Measurements from ENCODE around the gene DNAJC10.
A peak's percentile ranks its signal among the peaks of the same experiment; 100 is the strongest.
"Not testable (repeated sequence)": the region's sequence is repeated elsewhere in the genome, so short reads cannot be mapped to it uniquely, and the experiment has no call there.

DNAJC10 gene, protein sequence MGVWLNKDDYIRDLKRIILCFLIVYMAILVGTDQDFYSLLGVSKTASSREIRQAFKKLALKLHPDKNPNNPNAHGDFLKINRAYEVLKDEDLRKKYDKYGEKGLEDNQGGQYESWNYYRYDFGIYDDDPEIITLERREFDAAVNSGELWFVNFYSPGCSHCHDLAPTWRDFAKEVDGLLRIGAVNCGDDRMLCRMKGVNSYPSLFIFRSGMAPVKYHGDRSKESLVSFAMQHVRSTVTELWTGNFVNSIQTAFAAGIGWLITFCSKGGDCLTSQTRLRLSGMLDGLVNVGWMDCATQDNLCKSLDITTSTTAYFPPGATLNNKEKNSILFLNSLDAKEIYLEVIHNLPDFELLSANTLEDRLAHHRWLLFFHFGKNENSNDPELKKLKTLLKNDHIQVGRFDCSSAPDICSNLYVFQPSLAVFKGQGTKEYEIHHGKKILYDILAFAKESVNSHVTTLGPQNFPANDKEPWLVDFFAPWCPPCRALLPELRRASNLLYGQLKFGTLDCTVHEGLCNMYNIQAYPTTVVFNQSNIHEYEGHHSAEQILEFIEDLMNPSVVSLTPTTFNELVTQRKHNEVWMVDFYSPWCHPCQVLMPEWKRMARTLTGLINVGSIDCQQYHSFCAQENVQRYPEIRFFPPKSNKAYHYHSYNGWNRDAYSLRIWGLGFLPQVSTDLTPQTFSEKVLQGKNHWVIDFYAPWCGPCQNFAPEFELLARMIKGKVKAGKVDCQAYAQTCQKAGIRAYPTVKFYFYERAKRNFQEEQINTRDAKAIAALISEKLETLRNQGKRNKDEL

DNA sequence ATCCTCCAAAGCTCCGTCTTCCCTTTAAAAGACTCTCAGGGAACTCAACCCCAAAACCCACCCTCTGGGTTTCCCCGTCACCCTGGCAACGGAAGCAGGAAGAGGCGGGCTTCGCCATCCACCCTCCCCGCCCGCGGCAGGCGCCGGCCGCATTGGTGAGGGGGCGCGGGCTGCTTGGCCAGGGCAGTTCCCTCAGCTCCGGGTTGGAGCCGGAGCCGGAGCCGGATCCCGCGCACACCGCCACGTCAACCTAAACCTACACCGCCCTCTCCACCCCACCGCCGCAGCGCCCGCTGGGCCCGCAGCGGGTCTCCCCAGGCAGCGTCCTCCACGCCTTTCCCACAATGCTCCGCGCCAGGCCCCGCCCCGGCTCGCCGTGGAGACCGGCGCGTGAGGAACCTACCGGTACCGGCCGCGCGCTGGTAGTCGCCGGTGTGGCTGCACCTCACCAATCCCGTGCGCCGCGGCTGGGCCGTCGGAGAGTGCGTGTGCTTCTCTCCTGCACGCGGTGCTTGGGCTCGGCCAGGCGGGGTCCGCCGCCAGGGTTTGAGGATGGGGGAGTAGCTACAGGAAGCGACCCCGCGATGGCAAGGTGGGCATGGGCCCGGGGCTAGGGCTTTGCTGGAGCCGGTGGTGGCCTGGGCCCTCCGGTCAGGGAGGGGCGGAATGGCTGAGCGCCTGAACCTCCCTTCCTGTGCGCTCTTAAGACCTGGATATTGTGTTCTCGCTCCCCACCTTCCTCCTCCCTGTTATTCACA, at the start of gene DNAJC10:
DNAJC10 (plus strand) TSS at position 366 of the 758 bp plus-strand sequence. CDS start 1,830 bp downstream, outside the sequence.
- DNase-seq: peak; percentile 86 to 92
- TF ChIP-seq GATA1 (IDR thresholded peaks at IDR 0.05; ENCODE audit: low read depth, low read length): no peak
- TF ChIP-seq POLR2A (IDR thresholded peaks at IDR 0.05; ENCODE audit: low read length): peak; percentile 71

DNA sequence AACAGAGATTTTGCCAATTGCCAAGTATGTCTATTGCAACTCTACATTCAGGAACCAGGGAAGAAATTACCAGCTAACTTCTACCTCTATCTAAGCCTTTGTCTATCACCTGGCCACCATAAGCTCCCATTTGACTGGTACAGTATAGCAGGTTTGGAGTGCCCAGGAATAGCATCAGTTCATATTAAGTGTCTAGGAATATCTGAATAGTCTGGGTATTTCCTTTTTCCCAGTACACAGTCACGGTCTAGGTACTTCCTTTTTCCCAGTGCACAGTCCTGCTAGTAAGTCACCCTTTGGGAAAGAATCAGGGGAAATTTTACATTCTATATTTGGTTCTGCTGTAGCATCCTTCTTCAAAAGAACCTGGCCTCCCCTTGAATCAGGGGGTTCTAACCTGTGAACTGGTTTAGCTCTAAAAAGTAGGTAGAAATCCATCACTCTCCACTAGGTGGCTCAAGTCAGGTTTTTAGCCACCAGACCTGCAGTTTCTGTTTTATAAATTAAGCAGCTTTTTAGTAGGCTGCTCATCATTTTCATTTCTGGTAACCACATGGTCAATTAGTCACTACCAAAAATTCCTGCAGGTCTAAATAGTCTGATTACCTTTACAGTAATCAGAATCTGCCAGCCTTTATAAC, 49.3 kb upstream of the DNAJC10 start:
- no peak for TF ChIP-seq GATA1 (IDR thresholded peaks at IDR 0.05; ENCODE audit: low read depth, low read length)
- no peak for TF ChIP-seq POLR2A (IDR thresholded peaks at IDR 0.05; ENCODE audit: low read length)
- peak; percentile 12 to 35 for DNase-seq

DNA sequence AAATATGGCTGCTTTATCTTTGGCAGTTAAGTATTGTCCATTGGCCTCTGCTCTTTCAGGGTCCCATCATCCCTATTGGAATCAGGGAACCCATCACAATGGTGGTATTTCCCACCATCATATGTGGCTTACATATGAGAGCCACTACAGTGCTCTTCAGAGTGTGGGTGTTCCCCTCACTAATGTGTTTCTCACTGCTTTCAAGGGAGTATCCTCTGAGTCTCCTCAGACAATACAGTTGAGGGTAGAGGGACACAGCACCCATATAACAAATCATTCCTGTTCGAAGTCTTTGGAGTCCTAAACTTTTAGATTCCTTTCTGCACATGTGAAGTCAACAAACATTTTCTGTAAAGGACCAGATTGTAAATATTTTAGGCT, 48.8 kb upstream of the DNAJC10 start:
- no peak for DNase-seq
- TF ChIP-seq GATA1 (IDR thresholded peaks at IDR 0.05; ENCODE audit: low read depth, low read length): no peak
- TF ChIP-seq POLR2A (IDR thresholded peaks at IDR 0.05; ENCODE audit: low read length): no peak

DNA sequence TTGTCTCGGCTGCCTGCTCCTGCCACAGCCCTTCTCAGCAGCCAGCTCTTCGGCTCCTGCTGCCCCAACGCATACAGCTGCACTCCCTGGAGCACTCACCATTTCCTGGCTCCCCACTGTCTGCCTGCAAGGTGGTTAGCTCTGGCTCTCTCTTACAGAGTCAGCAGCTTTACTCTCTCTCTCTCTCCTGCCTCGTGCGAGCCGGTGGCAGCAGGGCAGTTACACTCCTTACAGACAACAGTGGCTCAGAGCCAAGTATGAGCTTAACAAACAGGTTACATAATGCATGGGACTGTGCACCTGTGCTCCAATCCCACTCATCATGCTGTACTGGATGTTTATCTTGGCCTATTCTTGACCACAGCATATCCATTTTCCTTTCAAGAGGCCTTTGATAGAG, 47.4 kb upstream of the DNAJC10 start:
- no peak for DNase-seq
- TF ChIP-seq GATA1 (IDR thresholded peaks at IDR 0.05; ENCODE audit: low read depth, low read length): no peak
- TF ChIP-seq POLR2A (IDR thresholded peaks at IDR 0.05; ENCODE audit: low read length): no peak

DNA sequence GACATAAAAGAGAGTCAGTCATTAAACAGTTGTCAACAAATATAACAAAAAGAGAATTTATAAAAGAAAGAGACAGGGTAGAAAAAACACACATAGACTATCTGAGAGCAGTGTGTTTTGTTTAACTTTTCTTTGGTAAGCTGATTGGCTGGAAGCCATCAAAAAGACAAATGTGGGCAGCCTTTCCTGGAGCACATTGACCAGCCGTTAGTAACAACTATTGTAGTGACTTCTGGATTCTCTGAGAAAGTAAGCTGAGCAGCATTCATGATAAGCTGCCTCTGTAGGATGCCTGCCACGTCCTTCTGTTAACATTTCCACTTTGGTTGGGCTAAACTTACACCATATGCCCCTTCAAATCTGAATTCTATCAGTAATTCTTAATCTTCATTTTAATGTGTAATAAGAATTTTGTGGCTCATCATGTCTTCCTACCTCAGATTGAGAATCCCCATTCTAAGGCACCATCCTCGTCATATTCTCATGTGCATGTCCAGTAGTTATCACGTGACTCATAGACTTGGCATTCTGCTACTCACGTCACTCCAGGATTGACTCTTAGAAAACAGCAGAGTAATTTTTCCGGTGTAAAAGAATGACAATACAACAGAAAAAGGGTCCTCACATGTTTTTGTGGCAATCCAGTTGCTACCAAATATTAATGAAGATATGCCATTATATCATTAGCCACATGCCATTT, 43.4 kb upstream of the DNAJC10 start:
- DNase-seq: no peak
- no peak for TF ChIP-seq GATA1 (IDR thresholded peaks at IDR 0.05; ENCODE audit: low read depth, low read length)
- no peak for TF ChIP-seq POLR2A (IDR thresholded peaks at IDR 0.05; ENCODE audit: low read length)

DNA sequence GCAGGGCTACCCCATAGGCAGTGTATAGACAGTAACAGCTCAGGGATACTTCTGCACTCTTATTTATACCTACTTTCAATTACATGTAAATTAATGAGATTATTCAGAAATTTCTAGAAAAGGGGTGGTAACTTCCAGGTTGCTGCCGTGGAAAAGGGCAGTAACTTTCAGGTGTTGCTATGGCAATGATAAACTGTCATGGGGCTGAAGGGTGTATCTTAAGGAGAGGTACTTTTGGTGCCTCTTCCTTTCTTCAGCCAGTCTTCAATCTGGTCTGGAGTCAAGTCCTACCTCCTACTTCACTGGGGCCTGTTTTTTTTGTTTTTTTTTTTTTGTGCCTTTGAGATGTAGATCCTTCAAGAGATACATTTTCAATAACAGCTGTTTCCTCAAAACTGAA, 35.2 kb upstream of the DNAJC10 start:
- DNase-seq: no peak
- TF ChIP-seq POLR2A (IDR thresholded peaks at IDR 0.05; ENCODE audit: low read length): no peak
- no peak for TF ChIP-seq GATA1 (IDR thresholded peaks at IDR 0.05; ENCODE audit: low read depth, low read length)

DNA sequence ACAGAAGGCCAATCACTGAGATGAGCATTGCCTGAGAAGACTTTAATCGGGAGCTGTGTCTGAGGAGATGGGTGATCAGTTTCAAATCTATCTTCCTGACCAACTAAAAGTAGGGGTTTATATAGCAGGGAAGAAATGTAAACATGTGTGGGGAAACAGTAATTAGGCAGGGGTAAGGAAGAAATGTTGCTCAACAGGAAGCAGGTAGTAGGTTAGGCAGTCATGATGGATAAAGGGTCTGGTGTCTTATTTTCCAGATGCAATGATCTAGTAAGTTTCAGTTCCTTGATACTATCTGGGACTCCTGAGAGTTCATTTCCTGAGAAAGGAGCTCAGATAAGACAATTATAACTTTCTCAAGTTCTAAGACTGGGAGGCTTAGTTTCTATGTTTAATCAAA, 33.8 kb upstream of the DNAJC10 start:
- no peak for TF ChIP-seq POLR2A (IDR thresholded peaks at IDR 0.05; ENCODE audit: low read length)
- TF ChIP-seq GATA1 (IDR thresholded peaks at IDR 0.05; ENCODE audit: low read depth, low read length): no peak
- DNase-seq: no peak

DNA sequence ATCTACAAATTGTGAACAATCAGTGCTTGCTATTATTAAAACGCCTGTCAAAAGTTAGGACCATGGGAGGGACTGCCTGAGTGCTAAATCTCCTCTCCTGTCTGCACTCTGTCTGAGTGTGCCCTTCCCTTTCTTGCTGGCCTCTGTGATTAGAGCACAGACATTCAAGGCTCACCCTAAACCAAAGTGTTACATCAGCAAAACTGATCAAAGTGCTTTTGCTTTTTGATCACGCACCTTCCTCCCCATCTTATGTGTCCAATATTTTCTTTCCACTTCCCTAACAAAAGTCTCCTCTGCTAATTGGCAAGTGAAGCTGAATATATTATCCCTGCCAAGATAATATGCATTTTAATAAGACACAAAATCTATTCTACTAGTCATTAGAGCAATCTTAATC, 30.5 kb upstream of the DNAJC10 start:
- DNase-seq: no peak
- TF ChIP-seq GATA1 (IDR thresholded peaks at IDR 0.05; ENCODE audit: low read depth, low read length): no peak
- TF ChIP-seq POLR2A (IDR thresholded peaks at IDR 0.05; ENCODE audit: low read length): no peak

DNA sequence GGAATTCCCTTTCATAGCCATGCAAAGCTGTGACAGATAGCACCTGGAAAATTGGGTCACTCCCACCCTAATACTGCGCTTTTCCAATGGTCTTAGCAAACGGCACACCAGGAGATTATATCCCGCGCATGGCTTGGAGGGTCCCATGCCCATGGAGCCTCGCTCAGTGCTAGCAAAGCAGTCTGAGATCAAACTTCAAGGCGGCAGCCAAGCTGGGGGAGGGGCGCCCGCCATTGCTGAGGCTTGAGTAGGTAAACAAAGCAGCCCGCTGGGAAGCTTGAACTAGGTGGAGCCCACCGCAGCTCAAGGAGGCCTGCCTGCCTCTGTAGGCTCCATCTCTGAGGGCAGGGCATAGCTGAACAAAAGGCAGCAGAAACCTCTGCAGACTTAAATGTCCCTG, 29.3 kb upstream of the DNAJC10 start:
- not testable (repeated sequence) for DNase-seq

DNA sequence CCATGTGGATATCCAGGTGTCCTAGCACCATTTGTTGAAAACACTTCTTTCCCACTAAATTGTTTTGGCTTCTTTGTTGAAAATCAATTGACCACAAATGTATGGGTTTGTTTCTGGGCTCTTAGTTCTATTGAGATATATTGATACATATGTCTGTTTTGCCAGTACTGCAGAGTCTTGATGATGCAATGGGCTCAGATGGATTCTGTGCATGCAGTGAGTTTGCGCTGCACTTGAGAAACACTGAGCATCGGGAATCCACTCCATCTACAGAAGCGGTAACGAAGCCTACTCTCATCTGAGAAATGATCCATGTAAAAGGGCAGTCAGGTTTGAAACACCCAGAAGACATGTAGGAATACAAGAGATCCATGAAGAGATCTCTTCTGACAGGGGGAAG, 21.9 kb upstream of the DNAJC10 start:
- TF ChIP-seq POLR2A (IDR thresholded peaks at IDR 0.05; ENCODE audit: low read length) (no peak), GATA1 (IDR thresholded peaks at IDR 0.05; ENCODE audit: low read depth, low read length) (no peak)
- DNase-seq: no peak

DNA sequence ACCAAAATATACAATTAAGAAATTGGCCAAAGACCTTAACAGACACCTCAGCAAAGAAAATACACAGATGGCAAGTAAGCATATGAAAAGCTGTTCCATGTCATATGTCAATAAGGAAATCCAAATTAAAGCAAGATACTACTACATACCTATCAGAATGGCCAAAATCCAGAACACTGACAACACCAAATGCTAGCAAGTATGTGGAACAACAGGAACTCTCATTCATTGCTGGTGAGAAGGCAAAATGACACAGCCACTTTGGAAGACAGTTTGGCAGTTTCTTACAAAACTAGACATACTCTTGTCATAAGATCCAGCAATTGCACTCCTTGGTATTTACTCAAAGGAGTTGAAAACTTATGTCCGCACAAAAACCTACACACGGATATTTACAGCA, 20.3 kb upstream of the DNAJC10 start:
- TF ChIP-seq POLR2A (IDR thresholded peaks at IDR 0.05; ENCODE audit: low read length) (no peak), GATA1 (IDR thresholded peaks at IDR 0.05; ENCODE audit: low read depth, low read length) (no peak)

DNA sequence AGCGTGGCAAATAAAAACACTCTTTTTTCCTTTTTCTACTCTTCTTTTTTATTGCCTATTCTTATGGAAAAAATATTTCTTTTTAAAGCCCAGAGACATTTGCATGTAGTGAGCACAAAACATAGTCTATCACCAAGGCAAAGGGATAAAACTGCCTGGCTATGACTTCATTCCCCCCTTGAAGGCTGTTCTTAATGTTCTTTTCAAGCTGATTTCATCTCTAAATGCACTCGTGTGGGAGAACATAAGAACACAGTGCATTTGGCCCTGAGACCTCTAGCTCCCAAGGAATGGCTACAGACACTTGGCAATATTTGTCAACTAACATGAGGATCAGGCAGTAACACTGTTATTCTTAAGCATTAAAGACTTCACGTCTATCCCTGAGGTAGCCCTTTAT, 17.4 kb upstream of the DNAJC10 start:
- TF ChIP-seq GATA1 (IDR thresholded peaks at IDR 0.05; ENCODE audit: low read depth, low read length) (no peak), POLR2A (IDR thresholded peaks at IDR 0.05; ENCODE audit: low read length) (no peak)
- no peak for DNase-seq

More for the DNA sequence above, 20.3 kb upstream of the DNAJC10 start:
- DNase-seq: no peak

DNA sequence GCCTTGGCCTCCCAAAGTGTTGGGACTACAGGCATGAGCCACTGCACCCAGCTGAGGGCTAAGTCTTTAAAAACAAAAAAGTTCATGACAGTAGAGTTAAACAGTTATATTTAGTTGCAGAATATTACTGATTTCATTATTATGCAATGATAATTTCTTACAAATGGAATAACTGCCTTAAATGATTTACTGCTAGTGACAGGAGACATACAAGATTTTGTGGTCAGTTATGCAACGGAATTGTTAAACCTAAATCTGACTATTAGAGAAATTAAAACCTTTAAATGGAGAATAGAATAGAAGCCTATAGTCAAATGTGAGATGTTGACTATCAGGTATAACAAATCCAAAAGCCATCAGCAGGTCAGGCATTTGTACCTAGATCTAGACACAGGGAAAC, 10.3 kb upstream of the DNAJC10 start:
- TF ChIP-seq GATA1 (IDR thresholded peaks at IDR 0.05; ENCODE audit: low read depth, low read length): no peak
- no peak for TF ChIP-seq POLR2A (IDR thresholded peaks at IDR 0.05; ENCODE audit: low read length)

More for the DNA sequence above, 10.3 kb upstream of the DNAJC10 start:
- no peak for DNase-seq

Measured in erythroblast (primary cell).